DMS 273 treated with DMSO at 0.1 percent for 48 hours (cell line): ENCODE measurements around the gene OPTC.

Source experiments
- DNase-seq: peaks from one replicate; lab custom pipeline; 2025; lab: John Stamatoyannopoulos, UW

The OPTC gene

DNA sequence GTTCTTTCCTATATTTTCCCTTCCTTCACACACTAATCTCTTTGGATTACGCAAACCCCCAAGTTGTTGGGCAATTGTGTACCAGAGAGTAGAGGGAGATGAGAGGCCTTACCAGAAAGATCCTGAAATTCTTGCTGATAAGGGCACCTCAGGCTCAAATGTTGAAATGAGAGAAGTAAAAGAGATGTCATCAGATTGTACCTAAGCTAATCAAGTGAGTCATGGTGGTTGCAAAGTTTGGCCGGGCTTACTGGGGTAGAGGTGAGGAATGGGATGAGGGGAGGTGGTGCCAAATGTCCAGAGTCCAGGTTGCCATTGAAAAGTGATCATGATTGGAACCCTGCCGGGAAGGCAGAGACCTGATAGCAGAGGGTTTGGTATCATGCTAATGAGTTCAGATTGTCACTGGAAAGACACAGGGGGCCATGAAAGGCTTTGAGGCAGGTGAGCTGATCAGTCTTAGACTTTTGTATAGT lies 43.1 kb downstream of the OPTC start:
- no peak for DNase-seq

DNA sequence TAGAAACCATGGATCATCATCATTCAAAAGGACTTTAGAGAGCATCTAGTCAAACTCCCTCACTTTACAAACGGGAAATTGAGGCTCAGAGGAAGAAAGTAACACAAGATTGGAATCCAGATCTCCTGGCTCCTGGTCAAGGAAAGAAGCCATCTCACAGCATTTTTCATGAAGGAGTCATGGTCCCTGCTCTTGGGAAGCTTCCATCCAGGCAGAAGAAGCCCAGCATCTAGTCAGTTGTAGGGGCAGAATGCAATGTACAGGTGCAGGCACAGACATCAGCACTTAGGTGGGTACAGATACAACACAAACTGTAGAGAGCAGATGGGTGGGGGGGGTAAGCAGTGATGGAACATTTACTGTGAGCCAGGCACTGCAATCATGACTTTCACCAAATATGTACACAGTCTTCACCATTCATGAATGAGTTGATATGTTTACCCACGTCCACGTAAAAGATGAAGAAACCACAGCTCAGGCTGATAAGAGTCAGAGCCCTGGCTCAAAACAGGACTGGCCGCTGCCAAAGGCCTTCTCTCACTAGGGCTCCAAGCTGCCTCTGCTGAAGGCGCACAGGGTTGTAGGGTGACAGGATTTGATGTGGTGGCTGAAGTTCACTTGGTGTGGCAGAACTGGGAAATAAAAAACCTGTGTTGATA lies 44.0 kb downstream of the OPTC start:
- DNase-seq: no peak

DNA sequence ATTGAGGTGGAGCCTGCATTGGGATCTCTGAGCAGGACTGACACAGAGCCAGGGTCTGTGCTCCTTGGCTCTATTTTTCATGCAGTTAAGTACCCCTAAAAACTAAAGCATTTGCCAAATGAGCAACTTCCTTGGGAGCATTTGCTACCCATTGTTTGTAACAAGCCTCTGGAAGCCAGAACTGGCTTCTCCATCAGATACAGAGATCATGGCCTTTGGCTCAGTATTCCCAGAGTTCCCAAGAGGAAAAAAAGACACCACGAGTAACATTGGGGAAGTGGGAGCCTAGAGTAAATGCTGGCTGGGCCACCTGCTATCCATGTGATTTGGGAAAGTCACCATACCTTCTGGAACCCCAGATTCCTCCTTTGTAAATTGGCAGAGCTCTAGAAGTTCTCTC lies 44.8 kb downstream of the OPTC start:
- no peak for DNase-seq

DNA sequence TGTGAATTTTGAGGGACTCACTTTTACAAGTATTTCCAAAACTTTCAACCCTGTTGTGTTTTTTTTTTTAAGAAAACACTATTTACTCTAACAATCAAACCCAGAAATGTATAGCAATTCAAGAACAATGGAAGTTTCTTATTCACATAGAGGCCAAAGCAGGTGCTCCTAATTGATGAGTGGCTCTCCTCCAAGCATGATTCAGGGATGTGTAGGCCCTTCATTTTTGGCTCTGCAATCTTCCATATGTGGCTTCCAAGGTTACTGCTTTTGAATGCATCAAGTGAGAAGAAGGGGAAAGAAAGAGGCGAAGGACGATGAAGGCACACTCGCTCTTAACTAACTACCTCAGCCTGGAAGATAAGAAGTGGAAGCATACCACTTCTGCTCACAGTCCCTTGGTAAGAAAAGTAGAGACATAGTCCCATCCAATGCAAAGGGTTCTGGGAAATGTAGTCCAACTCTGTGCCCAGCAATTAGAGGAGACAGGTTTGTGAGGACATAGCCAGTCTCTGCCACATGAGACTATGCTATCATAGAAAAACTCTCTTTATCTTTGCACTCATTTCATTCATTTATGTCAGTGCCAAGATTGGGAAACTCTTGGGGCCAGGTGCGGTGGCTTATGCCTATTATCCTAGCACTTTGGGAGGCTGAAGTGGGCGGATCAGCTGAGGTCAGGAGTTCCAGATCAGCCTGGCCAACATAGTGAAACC lies 46.0 kb downstream of the OPTC start:
- DNase-seq: no peak

DNA sequence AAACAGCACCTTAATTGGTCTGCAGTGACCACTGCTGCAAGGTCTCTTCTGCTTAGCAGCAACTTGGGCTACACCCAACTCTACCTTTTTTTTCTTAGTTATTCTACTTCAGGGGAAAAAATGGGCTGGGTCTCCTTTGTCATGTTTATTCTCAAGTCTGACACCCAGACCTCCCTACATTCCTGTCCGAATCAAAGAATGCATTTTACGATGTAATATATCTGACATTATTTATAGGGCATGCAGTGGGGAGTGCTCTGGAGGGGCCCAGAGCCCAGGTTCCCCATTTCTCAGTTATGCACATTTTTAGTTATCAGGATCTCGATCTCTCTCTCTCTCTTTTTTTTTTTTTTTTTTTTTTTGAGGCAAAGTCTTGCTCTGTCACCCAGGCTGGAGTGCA lies 50.5 kb downstream of the OPTC start:
- no peak for DNase-seq

DNA sequence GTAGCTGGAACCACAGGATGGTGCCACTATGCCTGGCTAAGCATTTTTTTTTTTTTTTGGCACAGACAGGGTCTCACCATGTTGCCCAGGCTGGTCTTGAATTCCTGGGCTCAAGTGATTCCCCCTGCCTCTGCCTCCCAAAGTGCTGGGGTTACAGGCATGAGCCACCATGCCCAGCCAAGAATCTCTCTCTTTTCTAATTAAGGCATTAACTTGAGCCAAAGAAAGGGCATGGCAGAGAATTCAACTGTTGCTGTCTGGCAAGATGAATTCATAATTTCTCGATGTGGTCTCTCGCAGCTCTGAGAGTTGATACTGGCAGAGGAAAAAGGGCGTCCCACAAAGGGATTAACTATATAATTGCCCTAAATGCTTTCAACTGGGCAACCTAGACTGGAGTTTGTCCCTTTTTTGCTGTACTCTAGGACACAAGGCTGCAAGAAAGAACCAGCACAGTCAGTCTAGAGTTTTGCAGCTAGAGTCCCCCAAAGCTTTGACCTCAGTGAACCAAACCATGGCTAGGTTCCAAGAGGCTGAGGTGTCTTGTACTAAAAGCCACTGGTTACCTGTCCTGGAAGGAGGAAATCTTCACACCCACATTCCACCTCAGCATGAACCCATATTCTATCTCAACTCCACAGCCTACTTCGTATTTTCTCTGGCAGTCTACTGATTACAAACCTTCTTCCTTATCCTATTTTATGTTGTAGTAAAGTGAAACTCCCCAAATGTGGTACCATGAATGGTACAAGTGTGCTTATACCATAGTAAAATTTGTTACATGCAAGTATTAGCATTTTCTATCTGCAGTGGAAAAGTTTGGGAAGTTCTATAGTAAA lies 51.2 kb downstream of the OPTC start:
- no peak for DNase-seq

DNA sequence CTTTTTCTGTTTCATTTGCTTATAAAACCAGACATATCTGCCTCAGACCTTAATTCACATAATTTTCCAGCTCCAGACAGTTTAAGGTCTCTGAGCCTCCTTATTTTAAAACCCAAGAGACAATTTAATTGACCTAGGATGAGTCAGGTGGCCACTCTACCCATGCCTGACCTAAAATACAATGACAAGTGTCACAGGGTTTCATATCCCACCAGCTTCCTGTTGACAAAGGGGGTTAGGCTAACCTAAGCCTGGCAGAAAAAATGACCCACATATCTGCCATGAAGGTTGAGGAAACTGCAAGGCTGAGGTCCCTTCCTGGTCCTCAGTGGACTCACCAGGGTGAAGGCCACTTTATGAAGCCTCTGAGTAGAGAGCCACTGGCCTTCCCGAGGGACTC lies 52.3 kb downstream of the OPTC start:
- DNase-seq: no peak

DNA sequence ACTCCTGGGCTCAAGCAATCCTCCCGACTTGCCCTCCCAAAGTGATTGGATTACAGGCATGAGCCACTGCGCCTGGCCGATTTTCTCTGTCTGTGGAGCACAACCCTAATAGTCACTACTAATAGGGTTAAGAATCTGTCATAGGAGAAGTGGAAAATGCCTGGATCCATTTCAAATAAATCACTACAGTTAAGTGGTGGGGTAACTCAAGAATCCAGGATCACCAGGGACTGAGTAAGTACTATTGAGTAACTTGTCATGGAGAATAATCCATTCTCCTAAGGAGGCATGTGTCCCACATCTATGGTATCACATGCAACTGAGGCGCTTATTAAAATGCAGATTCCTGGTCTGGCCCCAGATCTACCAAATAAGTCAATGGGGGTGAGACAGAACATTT lies 53.2 kb downstream of the OPTC start:
- no peak for DNase-seq

DNA sequence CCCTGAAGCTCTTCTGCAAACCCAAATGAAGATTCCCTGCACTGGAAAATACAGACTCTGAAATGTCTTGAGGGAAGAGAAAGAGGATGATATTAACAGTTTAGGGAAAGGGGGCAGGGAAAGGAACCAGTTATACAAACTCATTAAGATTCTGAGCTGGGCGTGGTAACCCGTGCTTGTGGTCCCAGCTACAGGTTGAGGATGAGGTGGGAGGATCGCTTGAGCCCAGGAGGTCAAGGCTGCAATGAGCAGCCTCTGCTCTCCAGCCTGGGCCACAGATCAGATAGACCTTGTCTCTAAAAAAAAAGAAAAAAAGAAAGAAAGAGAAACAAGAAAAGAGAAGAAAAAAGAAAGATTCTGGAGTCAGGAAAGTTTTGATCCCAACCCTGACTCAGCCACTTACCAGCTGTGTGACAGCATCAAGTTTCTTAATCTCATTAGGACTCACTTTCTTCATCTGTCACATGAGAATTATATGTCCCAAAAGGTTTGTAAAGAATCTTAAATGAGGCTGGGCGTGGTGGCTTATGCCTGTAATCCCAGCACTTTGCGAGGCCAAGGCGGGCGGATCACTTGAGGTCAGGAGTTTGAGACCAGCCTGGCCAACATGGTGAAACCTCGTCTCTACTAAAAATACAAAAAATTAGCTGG lies 53.9 kb downstream of the OPTC start:
- DNase-seq: no peak

DNA sequence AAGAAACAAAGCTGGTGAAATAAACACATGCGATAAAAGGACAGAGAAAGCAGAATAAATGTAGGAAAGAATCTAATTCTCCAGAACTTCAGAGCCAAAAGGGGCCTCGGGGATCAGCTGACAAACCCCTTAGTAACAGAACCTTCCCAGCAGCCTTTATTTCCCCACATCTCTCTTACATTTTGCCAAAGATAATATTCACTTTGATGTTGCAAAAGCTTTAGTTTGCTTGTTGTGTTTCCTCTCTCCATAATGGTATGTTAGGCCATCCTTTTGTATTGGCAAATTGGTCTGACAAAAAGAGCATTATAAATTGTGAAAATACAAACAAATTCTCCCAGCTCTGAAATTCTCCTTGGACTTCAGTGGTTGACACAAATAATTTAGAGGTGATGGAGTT lies 54.9 kb downstream of the OPTC start:
- DNase-seq: no peak

DNA sequence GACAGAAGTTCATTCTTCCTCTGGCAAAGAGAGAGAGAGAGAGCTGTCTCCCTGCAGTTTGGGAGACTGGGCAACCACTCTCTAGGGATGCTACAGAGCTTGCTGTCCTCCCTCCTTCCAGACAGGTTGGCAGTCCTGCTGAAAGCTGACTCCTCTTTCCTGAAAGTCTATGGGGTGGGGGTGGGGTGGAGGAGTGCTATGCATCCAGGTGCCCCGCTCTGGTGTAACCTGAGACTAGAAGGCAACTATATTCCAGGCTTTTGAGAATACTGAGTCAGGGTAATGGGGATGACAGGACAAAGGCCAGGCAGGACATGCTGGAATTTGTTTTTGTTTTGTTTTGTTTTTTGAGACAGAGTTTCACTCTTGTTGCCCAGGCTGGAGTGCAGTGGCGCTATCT lies 55.4 kb downstream of the OPTC start:
- DNase-seq: no peak

DNA sequence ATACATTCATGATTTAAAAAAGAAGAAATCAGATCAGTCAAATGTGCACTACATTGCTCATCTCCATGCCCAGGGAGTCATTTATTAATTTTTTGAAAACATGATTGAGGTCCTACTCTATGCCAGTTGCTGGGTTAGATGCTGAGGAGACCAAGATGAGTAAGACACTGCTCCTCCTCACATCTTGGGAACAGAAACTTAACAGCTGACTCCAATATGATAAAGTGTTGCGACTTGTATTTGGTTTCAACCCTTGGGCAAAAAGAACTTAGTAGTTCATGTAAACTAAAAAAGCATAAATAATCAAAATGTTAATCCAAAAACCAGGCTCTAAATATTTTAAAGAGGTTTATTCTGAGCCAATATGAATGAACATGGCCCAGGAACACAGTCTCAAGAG lies 56.9 kb downstream of the OPTC start:
- no peak for DNase-seq

DNA sequence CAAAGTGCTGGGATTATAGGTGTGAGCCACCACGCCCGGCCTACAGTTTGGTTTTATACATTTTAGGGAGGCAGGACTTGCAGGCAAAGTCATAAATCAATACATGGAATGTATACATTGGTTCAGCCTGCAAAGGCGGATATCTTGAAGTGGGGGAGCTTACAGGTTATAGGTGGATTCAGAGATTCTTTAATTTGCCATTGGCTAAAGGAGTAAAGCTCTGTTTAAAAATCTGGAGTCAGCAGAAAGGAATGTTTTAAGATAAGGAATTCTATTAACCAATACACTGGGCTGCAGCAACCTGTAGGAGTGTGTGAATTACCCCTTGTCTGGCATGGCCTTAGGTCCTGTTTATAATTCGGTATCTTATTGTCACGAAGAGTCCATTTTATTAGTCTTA lies 57.6 kb downstream of the OPTC start:
- no peak for DNase-seq

DNA sequence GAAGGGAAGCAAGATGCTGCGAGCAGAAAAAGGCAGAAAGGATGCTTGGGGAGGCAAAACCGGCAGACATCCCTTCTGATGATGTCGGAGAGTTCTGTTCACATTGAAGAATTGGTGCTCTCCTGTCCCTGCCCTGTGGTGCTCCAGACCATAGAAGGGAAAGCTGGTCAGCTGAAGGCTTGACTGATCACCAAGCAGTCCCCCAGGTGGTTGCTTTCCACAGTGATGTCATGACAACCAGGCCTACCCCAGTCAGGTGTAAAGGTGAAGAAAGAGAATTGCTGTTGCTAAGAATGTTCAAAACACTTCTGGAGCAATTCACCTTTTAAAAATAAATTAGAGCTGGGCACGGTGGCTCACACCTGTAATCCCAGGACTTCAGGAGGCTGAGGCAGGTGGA lies 59.5 kb downstream of the OPTC start:
- DNase-seq: no peak

DNA sequence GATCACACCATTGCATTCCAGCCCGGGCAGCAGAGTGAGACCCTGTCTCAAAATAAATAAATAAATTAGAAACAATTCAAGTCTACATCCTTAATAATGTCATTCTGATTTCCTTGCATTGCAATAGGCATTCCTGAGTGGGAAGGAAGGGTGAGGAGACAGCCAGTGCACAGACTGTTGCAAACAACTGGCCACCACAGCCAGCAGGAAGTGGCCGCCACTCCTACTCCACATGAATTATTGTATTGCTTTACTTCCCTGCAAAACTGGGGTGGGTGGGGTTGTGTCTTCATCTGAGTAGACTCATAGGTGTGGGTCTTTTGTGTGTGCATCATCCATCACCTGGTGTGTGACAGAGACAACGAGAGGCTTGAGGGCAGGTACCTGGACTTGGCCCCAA lies 60.1 kb downstream of the OPTC start:
- DNase-seq: no peak

DNA sequence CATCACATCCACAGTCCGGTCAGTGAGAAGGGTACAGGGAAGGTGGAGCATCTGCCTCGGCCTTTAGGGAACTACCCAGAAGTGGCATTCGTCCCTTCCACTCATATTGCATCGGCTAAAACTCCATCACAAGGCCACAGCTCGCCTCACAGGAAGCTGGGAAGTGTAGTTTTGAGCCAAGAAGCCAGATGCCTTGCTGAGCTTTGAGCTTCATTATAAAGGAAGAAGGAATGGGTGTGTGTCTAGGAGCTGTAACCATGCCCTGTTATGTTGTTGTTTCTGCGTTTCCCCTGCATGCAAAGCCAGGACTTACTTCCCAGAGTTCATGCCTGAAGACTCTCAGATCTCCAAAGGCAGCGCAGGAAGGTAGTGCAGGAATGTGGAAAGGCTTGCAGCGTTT lies 61.1 kb downstream of the OPTC start:
- DNase-seq: no peak

DNA sequence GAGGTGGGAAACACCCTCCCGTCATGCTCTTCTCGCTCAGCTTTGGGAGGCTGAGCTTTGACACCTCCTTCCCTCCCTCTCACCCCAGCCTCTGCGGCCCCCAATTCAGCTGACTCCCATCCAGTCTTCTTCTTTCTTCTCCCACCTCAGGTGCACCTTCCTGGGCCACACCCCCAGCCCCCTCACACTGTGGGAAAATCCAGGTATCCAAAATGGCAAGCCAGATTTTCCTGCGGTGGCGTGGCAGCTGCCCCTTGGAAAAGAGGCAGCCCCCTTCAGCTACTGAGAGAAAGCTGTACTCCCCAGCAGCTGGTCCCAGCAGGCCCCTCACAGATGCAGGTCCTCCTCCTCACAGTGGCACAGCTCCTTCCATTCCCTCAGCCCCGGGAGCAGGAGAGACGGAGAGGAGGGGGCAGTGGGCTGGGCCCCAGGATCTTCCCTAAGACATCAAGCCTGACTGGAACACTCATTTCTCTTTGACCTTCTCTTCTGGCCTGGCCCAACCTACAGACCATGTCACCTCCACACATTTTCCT lies 61.6 kb downstream of the OPTC start:
- no peak for DNase-seq

DNA sequence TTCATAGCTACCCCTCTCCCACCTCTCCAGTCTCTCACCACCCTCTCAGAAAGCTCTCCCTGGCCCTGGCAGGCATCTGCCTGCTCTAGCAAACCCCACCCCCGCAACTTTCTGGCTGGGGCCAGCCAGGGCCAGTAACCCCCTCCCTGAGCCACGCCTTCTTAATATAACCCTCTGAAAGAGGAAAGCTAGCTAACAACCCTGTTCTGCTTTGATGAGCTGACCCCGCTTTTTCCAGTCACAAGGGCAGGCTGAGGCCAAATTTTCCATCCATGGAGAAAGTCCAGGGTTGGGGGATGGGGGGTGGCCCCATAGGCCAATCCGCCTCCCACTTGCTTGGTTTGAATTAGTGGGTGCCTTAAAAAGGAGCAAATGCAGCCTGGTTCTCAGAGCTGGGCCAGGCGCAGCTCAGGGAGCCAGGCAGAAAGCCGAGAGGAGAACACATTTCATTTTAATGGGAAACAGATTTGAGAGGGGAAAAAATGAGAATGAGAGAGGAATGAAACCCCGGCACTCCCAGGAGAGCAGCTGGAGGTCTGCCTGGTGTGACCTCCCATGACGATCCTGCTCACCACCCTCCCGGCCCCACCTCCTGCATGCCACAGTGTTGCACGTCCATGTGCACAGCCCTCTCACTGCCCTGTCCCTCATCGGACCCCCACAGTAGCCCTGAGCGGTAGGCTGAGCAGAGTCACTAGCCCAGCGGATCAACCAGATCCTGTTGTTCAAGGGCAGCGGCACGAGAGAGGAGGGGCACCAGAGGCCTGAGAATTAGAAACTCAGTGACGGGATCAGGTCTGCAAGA lies 62.3 kb downstream of the OPTC start:
- no peak for DNase-seq

DNA sequence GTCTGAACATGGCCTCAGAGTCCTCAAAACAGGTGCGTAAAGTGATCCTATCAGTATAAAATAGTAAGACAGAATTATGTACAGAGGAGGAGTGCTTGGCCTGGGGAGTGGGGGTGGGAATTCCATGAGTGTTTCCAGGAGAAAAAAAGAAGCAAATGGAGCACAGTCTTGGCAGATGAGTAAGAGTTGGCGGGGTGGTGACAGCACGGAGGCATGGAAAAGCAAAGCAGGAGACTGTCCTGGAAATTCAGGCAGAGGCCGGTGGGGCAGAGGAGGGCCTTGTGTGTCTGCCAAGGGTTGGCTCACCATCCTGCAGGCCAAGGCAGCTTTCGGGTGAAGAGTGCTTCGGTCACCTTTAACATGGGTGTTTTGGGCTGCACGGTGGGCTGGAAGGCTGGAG lies 63.4 kb downstream of the OPTC start:
- no peak for DNase-seq

DNA sequence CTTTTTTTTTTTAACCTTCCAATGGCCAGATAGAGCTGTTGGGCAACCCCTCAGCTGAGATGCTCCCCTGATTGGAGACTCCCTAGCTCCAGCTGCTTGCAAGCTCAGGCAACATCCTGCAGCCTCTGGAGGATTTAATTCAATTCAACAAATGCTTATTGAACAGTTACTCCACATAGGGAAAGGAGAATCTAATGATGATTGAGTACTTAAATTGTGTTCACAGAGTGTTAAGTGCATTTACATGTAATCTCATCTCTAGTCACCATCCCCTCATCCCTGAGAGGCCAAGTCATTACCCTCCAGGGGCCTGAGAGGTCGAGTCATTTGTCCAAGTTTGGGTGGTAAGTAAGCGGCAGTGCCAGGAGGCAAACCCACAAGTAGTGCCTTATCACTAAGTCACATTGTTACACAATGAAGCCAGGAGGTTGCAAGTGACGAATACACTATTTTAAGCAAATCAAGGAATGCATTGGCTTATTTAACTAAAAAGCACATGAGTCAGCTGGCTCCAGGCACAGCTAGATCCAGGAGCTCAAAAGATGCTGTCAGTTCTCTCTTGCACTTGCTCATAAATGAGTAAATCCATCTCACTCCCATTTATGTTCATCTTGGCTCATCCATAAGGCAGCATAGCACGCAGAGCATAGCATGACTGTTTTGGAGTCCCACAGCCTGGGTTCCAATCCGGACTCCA lies 64.3 kb downstream of the OPTC start:
- no peak for DNase-seq
